Stomach (tissue), 4 donors: ENCODE measurements around the gene OR9Q1.

Experiments
- POLR2A ChIP-seq, 4 donors: fragments of 450-650 bp; IDR thresholded peaks; one replicate each; pipeline ENCODE4 v1.6.1; 2016; ENCODE audit warnings: antibody characterized with exemption in 4 of 4, control low read depth in 2 of 4, mild to moderate bottlenecking in 1 of 4, moderate library complexity in 1 of 4
- TF ChIP-seq, protein P1 (sequence below), 7 experiments: fragments of 450-650 bp in 4 of 7; fragments of 200-600 bp in 3 of 7; sonication (generic) in 3 of 7; IDR thresholded peaks; one replicate each; pipeline ENCODE4 v1.5.1; 2016 to 2019; ENCODE audit warnings: antibody characterized with exemption in 7 of 7, control low read depth in 2 of 7, mild to moderate bottlenecking in 1 of 7

GRCh38 chr11:58142761-58143160 is 119.1 kb downstream of the OR9Q1 start:
- TF ChIP-seq, protein P1, sequence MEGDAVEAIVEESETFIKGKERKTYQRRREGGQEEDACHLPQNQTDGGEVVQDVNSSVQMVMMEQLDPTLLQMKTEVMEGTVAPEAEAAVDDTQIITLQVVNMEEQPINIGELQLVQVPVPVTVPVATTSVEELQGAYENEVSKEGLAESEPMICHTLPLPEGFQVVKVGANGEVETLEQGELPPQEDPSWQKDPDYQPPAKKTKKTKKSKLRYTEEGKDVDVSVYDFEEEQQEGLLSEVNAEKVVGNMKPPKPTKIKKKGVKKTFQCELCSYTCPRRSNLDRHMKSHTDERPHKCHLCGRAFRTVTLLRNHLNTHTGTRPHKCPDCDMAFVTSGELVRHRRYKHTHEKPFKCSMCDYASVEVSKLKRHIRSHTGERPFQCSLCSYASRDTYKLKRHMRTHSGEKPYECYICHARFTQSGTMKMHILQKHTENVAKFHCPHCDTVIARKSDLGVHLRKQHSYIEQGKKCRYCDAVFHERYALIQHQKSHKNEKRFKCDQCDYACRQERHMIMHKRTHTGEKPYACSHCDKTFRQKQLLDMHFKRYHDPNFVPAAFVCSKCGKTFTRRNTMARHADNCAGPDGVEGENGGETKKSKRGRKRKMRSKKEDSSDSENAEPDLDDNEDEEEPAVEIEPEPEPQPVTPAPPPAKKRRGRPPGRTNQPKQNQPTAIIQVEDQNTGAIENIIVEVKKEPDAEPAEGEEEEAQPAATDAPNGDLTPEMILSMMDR (IDR thresholded peaks at IDR 0.05) = no peak
- TF ChIP-seq POLR2A (IDR thresholded peaks at IDR 0.05) = no peak
